22Rv1 (cell line): Measurements from ENCODE around the gene TGM4.

ENCODE experiments used
- CTCF ChIP-seq: fragments of 450-650 bp; IDR thresholded peaks from 2 replicates; pipeline ENCODE4 v1.5.1; 2017; ENCODE audit warnings: mild to moderate bottlenecking
- ZFX ChIP-seq: fragments of 450-650 bp; IDR thresholded peaks from 2 replicates; pipeline ENCODE4 v1.6.1; 2017; ENCODE audit warnings: antibody characterized with exemption, borderline replicate concordance

DNA sequence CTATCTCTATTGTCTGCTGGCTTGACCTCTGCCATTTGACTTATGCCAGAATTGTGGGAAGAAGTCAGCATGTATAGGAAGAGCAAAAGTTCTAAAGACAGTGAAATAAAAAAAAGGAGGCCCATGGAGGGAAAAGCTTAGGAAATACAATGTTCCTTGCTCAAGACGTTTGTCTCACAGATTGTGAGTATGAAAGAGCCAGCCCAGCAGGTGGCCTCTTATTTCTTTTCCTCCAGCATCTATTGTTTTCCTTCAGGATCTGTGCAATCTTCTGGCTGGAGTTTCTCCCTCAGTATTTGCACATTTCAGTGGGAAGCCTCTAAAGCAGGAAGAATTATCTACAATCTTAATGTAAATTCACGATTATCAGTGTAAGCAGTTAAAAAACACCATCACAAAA, 57.9 kb downstream of the TGM4 start:
- TF ChIP-seq CTCF (no peak), ZFX (no peak)
